ENCODE measurements around the gene ST7L.

- TF ChIP-seq POLR2A (IDR thresholded peaks at IDR 0.05) (no peak), POLR2AphosphoS5 (IDR thresholded peaks at IDR 0.05) (no peak), EP300 (IDR thresholded peaks at IDR 0.05) (no peak)
Measured at GRCh38 chr1:112564081-112564480, 54.9 kb downstream of the ST7L start.

Data from upper lobe of left lung (tissue), 4 donors.